CD4-positive, alpha-beta T cell treated with Interleukin-6 at 100 ng/mL for 8 hours (primary cell): ENCODE data around the gene TMEM205.

Experiments
- DNase-seq: peaks from one replicate; pipeline ENCODE4 v3.0.0-alpha.2; 2020; ENCODE audit warnings: mixed read lengths, low spot score

TMEM205 gene

GRCh38 chr19:11299946-11300810, 45.9 kb downstream of the TMEM205 start:
- no peak for DNase-seq

DNA sequence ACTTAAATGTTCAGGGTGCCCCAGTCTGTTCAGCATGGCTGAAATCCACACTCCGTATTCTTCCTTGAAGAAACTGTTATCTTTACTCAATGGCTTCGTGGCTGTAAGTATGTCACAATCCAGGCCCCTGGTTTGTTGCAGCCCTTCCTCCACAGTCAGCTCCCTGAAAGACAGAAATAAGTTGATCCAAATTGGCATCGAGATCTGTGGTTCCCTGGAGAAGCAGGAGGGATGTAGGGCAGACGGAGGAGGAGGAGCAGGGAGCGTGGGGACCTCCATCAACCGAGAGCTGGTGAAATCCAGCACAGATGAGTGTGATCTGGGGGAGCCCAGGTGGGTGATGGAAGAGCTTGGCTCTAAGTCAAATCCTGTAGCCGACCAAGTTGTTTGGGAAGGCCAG, 49.8 kb downstream of the TMEM205 start:
- no peak for DNase-seq

GRCh38 chr19:11295665-11296245, 50.3 kb downstream of the TMEM205 start, which contains the start of gene TSPAN16:
Gene TSPAN16, plus strand, starts transcription at chr19:11296160. Its CDS starts 138 bp downstream, at chr19:11296298.
- DNase-seq: no peak

DNA sequence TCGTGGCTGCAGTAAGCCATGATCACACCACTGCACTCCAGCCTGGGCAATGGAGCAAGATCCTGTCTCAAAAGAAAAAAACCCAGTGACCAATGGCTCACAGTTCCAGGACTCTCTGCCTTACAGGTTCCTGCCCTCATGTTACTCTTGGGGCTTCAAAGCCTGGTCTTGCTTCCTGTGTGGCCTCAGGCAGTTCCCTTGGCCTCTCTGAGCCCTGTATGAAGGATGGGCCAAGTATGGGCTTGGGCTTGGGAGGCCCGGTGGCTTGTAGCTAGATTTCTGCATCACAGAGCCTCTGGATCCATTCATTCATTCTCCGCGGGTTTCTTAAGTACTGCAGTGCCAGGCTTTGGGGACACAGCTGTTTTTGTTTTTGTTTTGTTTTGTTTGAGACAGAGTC, 50.9 kb downstream of the TMEM205 start:
- DNase-seq: no peak

- DNase-seq: peak; percentile 73
Observed at GRCh38 chr19:11293433-11294389, 52.4 kb downstream of the TMEM205 start.
